Effector memory CD4-positive, alpha-beta T cell (primary cell): Measurements from ENCODE around the gene PSPH.
A peak's percentile ranks its signal among the peaks of the same experiment; 100 is the strongest.
"Not testable (repeated sequence)": the region's sequence is repeated elsewhere in the genome, so short reads cannot be mapped to it uniquely, and the experiment has no call there.

Experiments
- DNase-seq, 3 donors: peaks; one replicate each; pipeline ENCODE4 v3.0.0-alpha.2; 2020
- H3K27ac ChIP-seq: 2 replicates; pipeline ENCODE4 v1.7.0; 2013; ENCODE audit warnings: mild to moderate bottlenecking, low read length, moderate library complexity; ENCODE audit not compliant: insufficient read depth, poor library complexity, severe bottlenecking
- H3K27me3 ChIP-seq: replicated peaks from 2 replicates; pipeline ENCODE4 v1.7.0; 2013; ENCODE audit warnings: mild to moderate bottlenecking, low read length; ENCODE audit not compliant: insufficient read depth, control insufficient read depth, poor library complexity, severe bottlenecking
- H3K36me3 ChIP-seq: 2 replicates; pipeline ENCODE4 v1.7.0; 2013; ENCODE audit warnings: mild to moderate bottlenecking, low read length, moderate library complexity; ENCODE audit not compliant: control insufficient read depth, insufficient read depth
- H3K4me1 ChIP-seq: 2 replicates; pipeline ENCODE4 v1.7.0; 2013; ENCODE audit warnings: low read length, mild to moderate bottlenecking; ENCODE audit not compliant: control insufficient read depth, insufficient read depth, poor library complexity, severe bottlenecking
- H3K4me3 ChIP-seq: 2 replicates; pipeline ENCODE4 v1.7.0; 2013; ENCODE audit warnings: low read length, low read depth, mild to moderate bottlenecking; ENCODE audit not compliant: insufficient read depth, poor library complexity, severe bottlenecking
- H3K9me3 ChIP-seq: 2 replicates; pipeline ENCODE4 v1.7.0; 2013; ENCODE audit warnings: mild to moderate bottlenecking, low read length, moderate library complexity; ENCODE audit not compliant: control insufficient read depth
- total RNA-seq, 3 donors: gene quantifications; one replicate each; lab custom pipeline; 2026; lab: John Stamatoyannopoulos, UW

Gene PSPH
- 1.7 to 3.5 (median 2.1) reads per million in 3 donors for total RNA-seq

- peak within 1 kb of the TSS; percentile 68 for H3K27ac ChIP-seq
- DNase-seq, result peak; percentile 82 to 89 (median 86)
- peak within 1 kb of the TSS; percentile 76 for H3K4me3 ChIP-seq
- peaks cover 26% of the 10 kb centered on the region for H3K36me3 ChIP-seq
- peaks cover 10% of the 10 kb centered on the region for H3K4me1 ChIP-seq
- no peaks in the 10 kb centered on the region for H3K27me3 ChIP-seq
- H3K9me3 ChIP-seq, result no peaks in the 10 kb centered on the region
Observed at GRCh38 chr7:56051339-56052191, at the start of gene PSPH, which contains the start of gene CCT6A. Gene PSPH, minus strand, starts transcription at chr7:56051444. Its CDS starts 30,232 bp downstream, at chr7:56021212. Gene CCT6A, plus strand, starts transcription at chr7:56051765. Its CDS starts 84 bp downstream, at chr7:56051849.

GRCh38 chr7:56099653-56100052 is 48.4 kb upstream of the PSPH start:
- no peak overlapping the region for H3K4me3 ChIP-seq
- no peak overlapping the region for H3K27ac ChIP-seq
- no peak for DNase-seq
- H3K27me3 ChIP-seq, result no peaks in the 10 kb centered on the region
- H3K36me3 ChIP-seq, result peaks cover 45% of the 10 kb centered on the region
- H3K4me1 ChIP-seq, result no peaks in the 10 kb centered on the region
- H3K9me3 ChIP-seq, result no peaks in the 10 kb centered on the region

GRCh38 chr7:56098187-56099008 is 47.2 kb upstream of the PSPH start:
- DNase-seq, H3K27me3 ChIP-seq, H3K4me3 ChIP-seq, H3K9me3 ChIP-seq, H3K4me1 ChIP-seq, H3K27ac ChIP-seq: not testable (repeated sequence)
- peaks cover 36% of the 10 kb centered on the region for H3K36me3 ChIP-seq

GRCh38 chr7:56097700-56098099 is 46.5 kb upstream of the PSPH start:
- no peaks in the 10 kb centered on the region for H3K27me3 ChIP-seq
- no peaks in the 10 kb centered on the region for H3K4me1 ChIP-seq
- H3K27ac ChIP-seq, result no peak overlapping the region
- H3K9me3 ChIP-seq, result no peaks in the 10 kb centered on the region
- peaks cover 30% of the 10 kb centered on the region for H3K36me3 ChIP-seq
- no peak overlapping the region for H3K4me3 ChIP-seq
- DNase-seq, result no peak

- Histone ChIP-seq H3K27me3 (no peaks in the 10 kb centered on the region), H3K4me1 (no peaks in the 10 kb centered on the region), H3K27ac (no peak within 1 kb of the TSS), H3K36me3 (no peaks in the 10 kb centered on the region), H3K9me3 (no peaks in the 10 kb centered on the region), H3K4me3 (no peak within 1 kb of the TSS)
- DNase-seq, result no peak
Observed at GRCh38 chr7:56092789-56093531, 41.7 kb upstream of the PSPH start, which contains the start of gene PHKG1. Gene PHKG1, minus strand, starts transcription at chr7:56092952. Its CDS starts 4,011 bp downstream, at chr7:56088941.

GRCh38 chr7:56092388-56092787 is 41.1 kb upstream of the PSPH start:
- not testable (repeated sequence) for H3K4me3 ChIP-seq, H3K9me3 ChIP-seq, H3K4me1 ChIP-seq, H3K27me3 ChIP-seq, H3K36me3 ChIP-seq, H3K27ac ChIP-seq, DNase-seq

GRCh38 chr7:56091591-56091990 is 40.3 kb upstream of the PSPH start:
- DNase-seq, result no peak
- H3K4me1 ChIP-seq, result no peaks in the 10 kb centered on the region
- no peaks in the 10 kb centered on the region for H3K9me3 ChIP-seq
- H3K36me3 ChIP-seq, result no peaks in the 10 kb centered on the region
- H3K27ac ChIP-seq, result no peak overlapping the region
- no peaks in the 10 kb centered on the region for H3K27me3 ChIP-seq
- H3K4me3 ChIP-seq, result no peak overlapping the region

- no peak overlapping the region for H3K4me3 ChIP-seq
- DNase-seq, result no peak
- H3K9me3 ChIP-seq, result no peaks in the 10 kb centered on the region
- no peaks in the 10 kb centered on the region for H3K27me3 ChIP-seq
- H3K4me1 ChIP-seq, result no peaks in the 10 kb centered on the region
- H3K36me3 ChIP-seq, result no peaks in the 10 kb centered on the region
- no peak overlapping the region for H3K27ac ChIP-seq
Observed at GRCh38 chr7:56087445-56087844, 36.2 kb upstream of the PSPH start.

GRCh38 chr7:56086761-56087160 is 35.5 kb upstream of the PSPH start:
- no peaks in the 10 kb centered on the region for H3K36me3 ChIP-seq
- no peaks in the 10 kb centered on the region for H3K9me3 ChIP-seq
- H3K4me3 ChIP-seq, result no peak overlapping the region
- no peak overlapping the region for H3K27ac ChIP-seq
- no peaks in the 10 kb centered on the region for H3K4me1 ChIP-seq
- no peak for DNase-seq
- no peaks in the 10 kb centered on the region for H3K27me3 ChIP-seq
